Lung microvascular endothelial cell (primary cell): Measurements from ENCODE around the gene STXBP2. TPM values are rescaled to one million over a fixed set of nuclear protein-coding genes. Genes with fewer than 3 reads are reported as not detected.
A peak's percentile ranks its signal among the peaks of the same experiment; 100 is the strongest.

Experiments
- DNase-seq, 2 donors: peaks; one replicate each; pipeline versions ENCODE4 v3.0.0 to v3.0.0-alpha.2; 2010; ENCODE audit warnings: low read depth in 2 of 2
- total RNA-seq: library from RNA; depleted of rRNA; stranded (reverse); fragments of >200 nt; gene quantifications from 2 replicates; pipeline ENCODE4 v1.2.1, GENCODE V29; 2014

STXBP2 gene
- total RNA-seq, 1 donor from 2014 or later = 29.8 TPM

GRCh38 chr19:7612282-7613274 is 24.3 kb upstream of the STXBP2 start:
- DNase-seq = no peak

GRCh38 chr19:7614859-7615741 is 21.8 kb upstream of the STXBP2 start:
- DNase-seq = no peak

- DNase-seq = no peak
Observed at GRCh38 chr19:7617172-7617571, 19.7 kb upstream of the STXBP2 start.

GRCh38 chr19:7617735-7618134 is 19.2 kb upstream of the STXBP2 start:
- no peak for DNase-seq

GRCh38 chr19:7618348-7618747 is 18.6 kb upstream of the STXBP2 start:
- peak in 1 of 2 donors; percentile 51 for DNase-seq

GRCh38 chr19:7618771-7619510 is 18.0 kb upstream of the STXBP2 start:
- no peak for DNase-seq

- DNase-seq = no peak
Observed at GRCh38 chr19:7619671-7620441, 17.1 kb upstream of the STXBP2 start.

- no peak for DNase-seq
Observed at GRCh38 chr19:7620442-7621412, 16.2 kb upstream of the STXBP2 start.

- DNase-seq = no peak
Observed at GRCh38 chr19:7622933-7623685, 13.8 kb upstream of the STXBP2 start.

- no peak for DNase-seq
Observed at GRCh38 chr19:7623725-7624603, 12.9 kb upstream of the STXBP2 start.

GRCh38 chr19:7624810-7625209 is 12.1 kb upstream of the STXBP2 start:
- DNase-seq = no peak

- DNase-seq = no peak
Observed at GRCh38 chr19:7625763-7626372, 11.0 kb upstream of the STXBP2 start.

- no peak for DNase-seq
Observed at GRCh38 chr19:7627166-7627565, 9.7 kb upstream of the STXBP2 start.

GRCh38 chr19:7628589-7629311 is 8.2 kb upstream of the STXBP2 start:
- no peak for DNase-seq

- DNase-seq = peak; percentile 99
Observed at GRCh38 chr19:7629347-7630054, 7.4 kb upstream of the STXBP2 start, which contains the start of the genes PET100 and XAB2. PET100 (plus strand) TSS chr19:7629793; CDS start chr19:7629834, 41 bp downstream. XAB2 (minus strand) TSS chr19:7629545; CDS start chr19:7629527, 18 bp downstream.

GRCh38 chr19:7631577-7631976 is 5.3 kb upstream of the STXBP2 start:
- no peak for DNase-seq
